ENCODE measurements around the gene DAPK2.
A peak's percentile ranks its signal among the peaks of the same experiment; 100 is the strongest.

DNA sequence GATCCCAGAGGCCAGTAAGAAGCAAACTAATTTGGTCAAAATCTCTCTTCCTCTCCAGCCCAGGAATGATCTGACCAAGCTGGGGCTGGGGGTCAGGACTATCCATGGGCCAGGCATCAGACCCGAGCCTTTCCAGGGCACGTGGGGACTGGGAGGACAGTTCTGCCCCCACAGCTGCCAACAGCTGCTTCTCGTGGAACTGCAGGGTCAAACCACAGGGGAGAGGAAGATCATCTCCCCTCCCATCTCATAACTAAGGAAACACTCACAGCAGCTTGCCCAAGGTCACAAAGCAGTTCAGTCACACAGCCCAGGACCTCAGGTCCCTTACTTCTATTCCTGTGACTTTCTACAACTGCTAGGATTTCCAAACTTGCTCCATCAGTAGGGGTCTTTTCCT lies 47.1 kb downstream of the DAPK2 start:
- TF ChIP-seq, protein P1, sequence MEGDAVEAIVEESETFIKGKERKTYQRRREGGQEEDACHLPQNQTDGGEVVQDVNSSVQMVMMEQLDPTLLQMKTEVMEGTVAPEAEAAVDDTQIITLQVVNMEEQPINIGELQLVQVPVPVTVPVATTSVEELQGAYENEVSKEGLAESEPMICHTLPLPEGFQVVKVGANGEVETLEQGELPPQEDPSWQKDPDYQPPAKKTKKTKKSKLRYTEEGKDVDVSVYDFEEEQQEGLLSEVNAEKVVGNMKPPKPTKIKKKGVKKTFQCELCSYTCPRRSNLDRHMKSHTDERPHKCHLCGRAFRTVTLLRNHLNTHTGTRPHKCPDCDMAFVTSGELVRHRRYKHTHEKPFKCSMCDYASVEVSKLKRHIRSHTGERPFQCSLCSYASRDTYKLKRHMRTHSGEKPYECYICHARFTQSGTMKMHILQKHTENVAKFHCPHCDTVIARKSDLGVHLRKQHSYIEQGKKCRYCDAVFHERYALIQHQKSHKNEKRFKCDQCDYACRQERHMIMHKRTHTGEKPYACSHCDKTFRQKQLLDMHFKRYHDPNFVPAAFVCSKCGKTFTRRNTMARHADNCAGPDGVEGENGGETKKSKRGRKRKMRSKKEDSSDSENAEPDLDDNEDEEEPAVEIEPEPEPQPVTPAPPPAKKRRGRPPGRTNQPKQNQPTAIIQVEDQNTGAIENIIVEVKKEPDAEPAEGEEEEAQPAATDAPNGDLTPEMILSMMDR (IDR thresholded peaks at IDR 0.05; ENCODE audit: insufficient read depth, low read length), result no peak
- TF ChIP-seq POLR2AphosphoS5 (IDR thresholded peaks at IDR 0.05; ENCODE audit: low read depth) (peak; percentile 53; the same call in 1 of the 2 replicates), SPI1 (IDR thresholded peaks at IDR 0.05; ENCODE audit: borderline replicate concordance, low read depth) (no peak), GABPA (IDR thresholded peaks at IDR 0.05; ENCODE audit: low read depth) (no peak)
- TF ChIP-seq, protein P2, sequence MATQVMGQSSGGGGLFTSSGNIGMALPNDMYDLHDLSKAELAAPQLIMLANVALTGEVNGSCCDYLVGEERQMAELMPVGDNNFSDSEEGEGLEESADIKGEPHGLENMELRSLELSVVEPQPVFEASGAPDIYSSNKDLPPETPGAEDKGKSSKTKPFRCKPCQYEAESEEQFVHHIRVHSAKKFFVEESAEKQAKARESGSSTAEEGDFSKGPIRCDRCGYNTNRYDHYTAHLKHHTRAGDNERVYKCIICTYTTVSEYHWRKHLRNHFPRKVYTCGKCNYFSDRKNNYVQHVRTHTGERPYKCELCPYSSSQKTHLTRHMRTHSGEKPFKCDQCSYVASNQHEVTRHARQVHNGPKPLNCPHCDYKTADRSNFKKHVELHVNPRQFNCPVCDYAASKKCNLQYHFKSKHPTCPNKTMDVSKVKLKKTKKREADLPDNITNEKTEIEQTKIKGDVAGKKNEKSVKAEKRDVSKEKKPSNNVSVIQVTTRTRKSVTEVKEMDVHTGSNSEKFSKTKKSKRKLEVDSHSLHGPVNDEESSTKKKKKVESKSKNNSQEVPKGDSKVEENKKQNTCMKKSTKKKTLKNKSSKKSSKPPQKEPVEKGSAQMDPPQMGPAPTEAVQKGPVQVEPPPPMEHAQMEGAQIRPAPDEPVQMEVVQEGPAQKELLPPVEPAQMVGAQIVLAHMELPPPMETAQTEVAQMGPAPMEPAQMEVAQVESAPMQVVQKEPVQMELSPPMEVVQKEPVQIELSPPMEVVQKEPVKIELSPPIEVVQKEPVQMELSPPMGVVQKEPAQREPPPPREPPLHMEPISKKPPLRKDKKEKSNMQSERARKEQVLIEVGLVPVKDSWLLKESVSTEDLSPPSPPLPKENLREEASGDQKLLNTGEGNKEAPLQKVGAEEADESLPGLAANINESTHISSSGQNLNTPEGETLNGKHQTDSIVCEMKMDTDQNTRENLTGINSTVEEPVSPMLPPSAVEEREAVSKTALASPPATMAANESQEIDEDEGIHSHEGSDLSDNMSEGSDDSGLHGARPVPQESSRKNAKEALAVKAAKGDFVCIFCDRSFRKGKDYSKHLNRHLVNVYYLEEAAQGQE (IDR thresholded peaks at IDR 0.05; ENCODE audit: insufficient replicate concordance, low read depth), result no peak

Data from HL-60 (cell line).